ENCODE measurements around the gene PEAK3. TPM values are rescaled to one million over a fixed set of nuclear protein-coding genes. Genes with fewer than 3 reads are reported as not detected.

Gene PEAK3
- total and polyA plus RNA-seq, 9 of the 15 experiments (the other 6 are each of a cell fraction or from before 2014, with no cell fraction given): 0.07 to 0.40 TPM; not detected in 7

DNA sequence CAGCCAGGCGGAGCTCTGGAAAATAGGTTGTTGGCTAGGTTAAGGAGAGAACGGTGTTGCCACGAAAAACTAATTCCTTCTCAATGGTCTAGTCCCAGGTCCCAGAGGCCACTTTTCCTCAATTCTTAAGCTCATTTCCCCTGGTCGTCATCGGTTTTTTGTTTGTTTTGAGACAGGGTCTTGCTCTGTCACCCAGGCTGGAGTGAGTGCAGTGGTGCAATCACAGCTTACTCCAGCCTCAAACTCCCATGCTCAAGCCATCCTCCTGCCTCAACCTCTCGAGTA, 44.2 kb downstream of the PEAK3 start (continued):
- TF ChIP-seq, protein P1, sequence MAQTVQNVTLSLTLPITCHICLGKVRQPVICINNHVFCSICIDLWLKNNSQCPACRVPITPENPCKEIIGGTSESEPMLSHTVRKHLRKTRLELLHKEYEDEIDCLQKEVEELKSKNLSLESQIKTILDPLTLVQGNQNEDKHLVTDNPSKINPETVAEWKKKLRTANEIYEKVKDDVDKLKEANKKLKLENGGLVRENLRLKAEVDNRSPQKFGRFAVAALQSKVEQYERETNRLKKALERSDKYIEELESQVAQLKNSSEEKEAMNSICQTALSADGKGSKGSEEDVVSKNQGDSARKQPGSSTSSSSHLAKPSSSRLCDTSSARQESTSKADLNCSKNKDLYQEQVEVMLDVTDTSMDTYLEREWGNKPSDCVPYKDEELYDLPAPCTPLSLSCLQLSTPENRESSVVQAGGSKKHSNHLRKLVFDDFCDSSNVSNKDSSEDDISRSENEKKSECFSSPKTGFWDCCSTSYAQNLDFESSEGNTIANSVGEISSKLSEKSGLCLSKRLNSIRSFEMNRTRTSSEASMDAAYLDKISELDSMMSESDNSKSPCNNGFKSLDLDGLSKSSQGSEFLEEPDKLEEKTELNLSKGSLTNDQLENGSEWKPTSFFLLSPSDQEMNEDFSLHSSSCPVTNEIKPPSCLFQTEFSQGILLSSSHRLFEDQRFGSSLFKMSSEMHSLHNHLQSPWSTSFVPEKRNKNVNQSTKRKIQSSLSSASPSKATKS (CRISPR knock-in tag; IDR thresholded peaks at IDR 0.05): no peak
- no peak for TF ChIP-seq ZNF764 (CRISPR knock-in tag; IDR thresholded peaks at IDR 0.05; ENCODE audit: low read depth)
- TF ChIP-seq U2AF2 (optimal IDR thresholded peaks at IDR 0.05; ENCODE audit: low read depth, low read length): no peak
- no peak for TF ChIP-seq PHB (CRISPR knock-in tag; IDR thresholded peaks at IDR 0.05)
- no peak for TF ChIP-seq L3MBTL2 (IDR thresholded peaks at IDR 0.05)
- no peak for TF ChIP-seq HNRNPK (IDR thresholded peaks at IDR 0.05; ENCODE audit: low read depth, low read length, poor library complexity, severe bottlenecking)
- TF ChIP-seq PHTF2 (CRISPR knock-in tag; IDR thresholded peaks at IDR 0.05): no peak
- TF ChIP-seq ZNF197 (CRISPR knock-in tag; IDR thresholded peaks at IDR 0.05; ENCODE audit: low read depth): no peak
- TF ChIP-seq ARID2 (IDR thresholded peaks at IDR 0.05): no peak
- TF ChIP-seq, protein P2, sequence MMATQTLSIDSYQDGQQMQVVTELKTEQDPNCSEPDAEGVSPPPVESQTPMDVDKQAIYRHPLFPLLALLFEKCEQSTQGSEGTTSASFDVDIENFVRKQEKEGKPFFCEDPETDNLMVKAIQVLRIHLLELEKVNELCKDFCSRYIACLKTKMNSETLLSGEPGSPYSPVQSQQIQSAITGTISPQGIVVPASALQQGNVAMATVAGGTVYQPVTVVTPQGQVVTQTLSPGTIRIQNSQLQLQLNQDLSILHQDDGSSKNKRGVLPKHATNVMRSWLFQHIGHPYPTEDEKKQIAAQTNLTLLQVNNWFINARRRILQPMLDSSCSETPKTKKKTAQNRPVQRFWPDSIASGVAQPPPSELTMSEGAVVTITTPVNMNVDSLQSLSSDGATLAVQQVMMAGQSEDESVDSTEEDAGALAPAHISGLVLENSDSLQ (IDR thresholded peaks at IDR 0.05): no peak
- TF ChIP-seq, protein P3, sequence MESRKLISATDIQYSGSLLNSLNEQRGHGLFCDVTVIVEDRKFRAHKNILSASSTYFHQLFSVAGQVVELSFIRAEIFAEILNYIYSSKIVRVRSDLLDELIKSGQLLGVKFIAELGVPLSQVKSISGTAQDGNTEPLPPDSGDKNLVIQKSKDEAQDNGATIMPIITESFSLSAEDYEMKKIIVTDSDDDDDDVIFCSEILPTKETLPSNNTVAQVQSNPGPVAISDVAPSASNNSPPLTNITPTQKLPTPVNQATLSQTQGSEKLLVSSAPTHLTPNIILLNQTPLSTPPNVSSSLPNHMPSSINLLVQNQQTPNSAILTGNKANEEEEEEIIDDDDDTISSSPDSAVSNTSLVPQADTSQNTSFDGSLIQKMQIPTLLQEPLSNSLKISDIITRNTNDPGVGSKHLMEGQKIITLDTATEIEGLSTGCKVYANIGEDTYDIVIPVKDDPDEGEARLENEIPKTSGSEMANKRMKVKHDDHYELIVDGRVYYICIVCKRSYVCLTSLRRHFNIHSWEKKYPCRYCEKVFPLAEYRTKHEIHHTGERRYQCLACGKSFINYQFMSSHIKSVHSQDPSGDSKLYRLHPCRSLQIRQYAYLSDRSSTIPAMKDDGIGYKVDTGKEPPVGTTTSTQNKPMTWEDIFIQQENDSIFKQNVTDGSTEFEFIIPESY (CRISPR knock-in tag; IDR thresholded peaks at IDR 0.05): no peak
- TF ChIP-seq HEY1 (CRISPR knock-in tag; IDR thresholded peaks at IDR 0.05; ENCODE audit: borderline replicate concordance): no peak
- peak; percentile 66 for TF ChIP-seq CEBPB (tag; IDR thresholded peaks at IDR 0.05)
- TF ChIP-seq, protein P4, sequence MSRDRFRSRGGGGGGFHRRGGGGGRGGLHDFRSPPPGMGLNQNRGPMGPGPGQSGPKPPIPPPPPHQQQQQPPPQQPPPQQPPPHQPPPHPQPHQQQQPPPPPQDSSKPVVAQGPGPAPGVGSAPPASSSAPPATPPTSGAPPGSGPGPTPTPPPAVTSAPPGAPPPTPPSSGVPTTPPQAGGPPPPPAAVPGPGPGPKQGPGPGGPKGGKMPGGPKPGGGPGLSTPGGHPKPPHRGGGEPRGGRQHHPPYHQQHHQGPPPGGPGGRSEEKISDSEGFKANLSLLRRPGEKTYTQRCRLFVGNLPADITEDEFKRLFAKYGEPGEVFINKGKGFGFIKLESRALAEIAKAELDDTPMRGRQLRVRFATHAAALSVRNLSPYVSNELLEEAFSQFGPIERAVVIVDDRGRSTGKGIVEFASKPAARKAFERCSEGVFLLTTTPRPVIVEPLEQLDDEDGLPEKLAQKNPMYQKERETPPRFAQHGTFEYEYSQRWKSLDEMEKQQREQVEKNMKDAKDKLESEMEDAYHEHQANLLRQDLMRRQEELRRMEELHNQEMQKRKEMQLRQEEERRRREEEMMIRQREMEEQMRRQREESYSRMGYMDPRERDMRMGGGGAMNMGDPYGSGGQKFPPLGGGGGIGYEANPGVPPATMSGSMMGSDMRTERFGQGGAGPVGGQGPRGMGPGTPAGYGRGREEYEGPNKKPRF (IDR thresholded peaks at IDR 0.05; ENCODE audit: low read depth, low read length): no peak
